GM06990 (cell line): Measurements from ENCODE around the gene RAB20.

Source experiments
- DNase-seq: peaks from one replicate; pipeline ENCODE4 v3.0.0-alpha.2; 2011; ENCODE audit not compliant: insufficient read length; ENCODE audit errors: extremely low read depth
- H3K27me3 ChIP-seq: replicated peaks from 2 replicates; pipeline ENCODE4 v1.6.0; 2011; ENCODE audit warnings: low read length; ENCODE audit not compliant: control insufficient read depth, insufficient read depth
- H3K36me3 ChIP-seq: 2 replicates; pipeline ENCODE4 v1.5.1; 2011; ENCODE audit warnings: low read length; ENCODE audit not compliant: control insufficient read depth, insufficient read depth
- H3K4me3 ChIP-seq: replicated peaks from 2 replicates; pipeline ENCODE4 v1.5.1; 2011; ENCODE audit warnings: low read depth, mild to moderate bottlenecking, control low read depth, low read length
- CTCF ChIP-seq: IDR thresholded peaks from 2 replicates; pipeline ENCODE4 v1.5.1; 2011; ENCODE audit warnings: low read length, control low read depth, mild to moderate bottlenecking, inconsistent platforms; ENCODE audit not compliant: insufficient read depth, poor library complexity, severe bottlenecking

Gene RAB20

GRCh38 chr13:110546378-110546777 is 15.1 kb downstream of the RAB20 start:
- Histone ChIP-seq H3K27me3 (no peaks in the 10 kb centered on the region), H3K36me3 (no peaks in the 10 kb centered on the region), H3K4me3 (no peak overlapping the region)
- DNase-seq, result no peak
- no peak for TF ChIP-seq CTCF

GRCh38 chr13:110542169-110542796 is 19.2 kb downstream of the RAB20 start:
- no peak for TF ChIP-seq CTCF
- H3K4me3 ChIP-seq, result no peak overlapping the region
- no peaks in the 10 kb centered on the region for H3K27me3 ChIP-seq
- H3K36me3 ChIP-seq, result no peaks in the 10 kb centered on the region
- no peak for DNase-seq

- no peak for TF ChIP-seq CTCF
- Histone ChIP-seq H3K36me3 (no peaks in the 10 kb centered on the region), H3K27me3 (no peaks in the 10 kb centered on the region), H3K4me3 (no peak overlapping the region)
- no peak for DNase-seq
These were observed 20.0 kb downstream of the RAB20 start for GRCh38 chr13:110541526-110541920.

- Histone ChIP-seq H3K4me3 (no peak overlapping the region), H3K36me3 (no peaks in the 10 kb centered on the region), H3K27me3 (no peaks in the 10 kb centered on the region)
- TF ChIP-seq CTCF, result no peak
- DNase-seq, result no peak
These were observed 20.5 kb downstream of the RAB20 start for GRCh38 chr13:110540871-110541525.

GRCh38 chr13:110539894-110540293 is 21.6 kb downstream of the RAB20 start:
- Histone ChIP-seq H3K36me3 (no peaks in the 10 kb centered on the region), H3K27me3 (no peaks in the 10 kb centered on the region), H3K4me3 (no peak overlapping the region)
- no peak for TF ChIP-seq CTCF
- no peak for DNase-seq
